H54 (cell line): Measurements from ENCODE around the gene PHF20.
A peak's percentile ranks its signal among the peaks of the same experiment; 100 is the strongest.
"Not testable (repeated sequence)": the region's sequence is repeated elsewhere in the genome, so short reads cannot be mapped to it uniquely, and the experiment has no call there.

ENCODE experiments used
- DNase-seq: peaks from one replicate; pipeline ENCODE4 v3.0.0; 2011; ENCODE audit warnings: low spot score, mixed read lengths; ENCODE audit not compliant: insufficient read length
- FAIRE-seq: peaks from 3 replicates; lab custom pipeline; 2011; peaks lifted over from hg19 to GRCh38; lab: Jason Lieb, UNC
- POLR2A ChIP-seq: IDR thresholded peaks from 2 replicates; pipeline ENCODE4 v1.6.1; 2011; ENCODE audit warnings: low read depth, mild to moderate bottlenecking, low read length

PHF20 gene

GRCh38 chr20:35756404-35756803 lies 15.4 kb upstream of the PHF20 start:
- no peak for TF ChIP-seq POLR2A
- FAIRE-seq (no peak), DNase-seq (no peak)

GRCh38 chr20:35757098-35757705 lies 14.6 kb upstream of the PHF20 start:
- no peak for FAIRE-seq
- TF ChIP-seq POLR2A: no peak
- DNase-seq: no peak

- not testable (repeated sequence) for DNase-seq, FAIRE-seq
These were observed 10.3 kb upstream of the PHF20 start for GRCh38 chr20:35761548-35761947.

- DNase-seq (no peak), FAIRE-seq (no peak)
- no peak for TF ChIP-seq POLR2A
These were observed 9.4 kb upstream of the PHF20 start for GRCh38 chr20:35762461-35762860.

GRCh38 chr20:35764936-35765335 lies 6.9 kb upstream of the PHF20 start:
- not testable (repeated sequence) for FAIRE-seq, DNase-seq

GRCh38 chr20:35766843-35767242 lies 5.0 kb upstream of the PHF20 start:
- DNase-seq (no peak), FAIRE-seq (no peak)
- no peak for TF ChIP-seq POLR2A

GRCh38 chr20:35767683-35768481 lies 3.9 kb upstream of the PHF20 start:
- no peak for FAIRE-seq
- TF ChIP-seq POLR2A: no peak
- no peak for DNase-seq

GRCh38 chr20:35768731-35769664 lies 2.8 kb upstream of the PHF20 start:
- peak; percentile 65; the same call in 1 of the 2 replicates for TF ChIP-seq POLR2A
- DNase-seq (peak; percentile 80), FAIRE-seq (peak; percentile 80)

GRCh38 chr20:35771367-35771688 lies 487 bp upstream of the PHF20 start:
- FAIRE-seq (no peak), DNase-seq (no peak)
- no peak for TF ChIP-seq POLR2A

- no peak for TF ChIP-seq POLR2A
- DNase-seq: no peak
- FAIRE-seq: no peak
These were observed 796 bp downstream of the PHF20 start for GRCh38 chr20:35772563-35773058.

GRCh38 chr20:35773154-35773751 lies 1.4 kb downstream of the PHF20 start:
- FAIRE-seq (no peak), DNase-seq (no peak)
- TF ChIP-seq POLR2A: no peak

- FAIRE-seq (no peak), DNase-seq (no peak)
- TF ChIP-seq POLR2A: no peak
These were observed 2.6 kb downstream of the PHF20 start for GRCh38 chr20:35774391-35774790.

GRCh38 chr20:35776513-35777101 lies 4.8 kb downstream of the PHF20 start:
- FAIRE-seq (no peak), DNase-seq (no peak)
- no peak for TF ChIP-seq POLR2A

GRCh38 chr20:35783811-35784210 lies 12.0 kb downstream of the PHF20 start:
- DNase-seq, FAIRE-seq: not testable (repeated sequence)

- not testable (repeated sequence) for FAIRE-seq, DNase-seq
These were observed 13.7 kb downstream of the PHF20 start for GRCh38 chr20:35785541-35785940.
